Neural cell (in vitro differentiated cells): ENCODE results near the gene DGKK. TPM values are rescaled to one million over a fixed set of nuclear protein-coding genes. Genes with fewer than 3 reads are reported as not detected.

ENCODE experiments used
- H2AFZ ChIP-seq: fragments of 200-600, 300-800 bp; sonication (generic), shearing (Covaris generic); 2 replicates; pipeline ENCODE4 v1.6.0; 2014; ENCODE audit warnings: low read depth, mild to moderate bottlenecking, antibody characterized with exemption, low read length, moderate library complexity
- H3F3A ChIP-seq: fragments of 200-600 bp; shearing (Covaris generic); 2 replicates; pipeline ENCODE4 v1.6.1; 2016; ENCODE audit warnings: mild to moderate bottlenecking, moderate library complexity, mixed read lengths, antibody characterized with exemption, low read length; ENCODE audit not compliant: insufficient read depth, poor library complexity, severe bottlenecking
- H3K27ac ChIP-seq: fragments of 200-600, 300-800 bp; sonication (generic), shearing (Covaris generic); 2 replicates; pipeline ENCODE4 v1.5.1; 2014; ENCODE audit warnings: mild to moderate bottlenecking, low read length, moderate library complexity
- H3K27me3 ChIP-seq: fragments of 300-800, 200-600 bp; sonication (generic), shearing (Covaris generic); 2 replicates; pipeline ENCODE4 v1.6.0; 2014; ENCODE audit warnings: mild to moderate bottlenecking, low read depth, low read length, moderate library complexity; ENCODE audit not compliant: insufficient read depth
- H3K36me3 ChIP-seq: fragments of 300-800, 200-600 bp; sonication (generic), shearing (Covaris generic); 2 replicates; pipeline ENCODE4 v1.5.1; 2014; ENCODE audit warnings: mild to moderate bottlenecking, antibody characterized with exemption, low read length, moderate library complexity; ENCODE audit not compliant: insufficient read depth
- H3K4me2 ChIP-seq: fragments of 300-800, 200-600 bp; sonication (generic), shearing (Covaris generic); 2 replicates; pipeline ENCODE4 v1.6.0; 2014; ENCODE audit warnings: mild to moderate bottlenecking, low read length
- H3K4me3 ChIP-seq: fragments of 300-800, 200-600 bp; sonication (generic), shearing (Covaris generic); 2 replicates; pipeline ENCODE4 v1.5.1; 2014; ENCODE audit warnings: mild to moderate bottlenecking, low read length, moderate library complexity
- H3K79me2 ChIP-seq: fragments of 200-600 bp; shearing (Covaris generic); replicated peaks from 2 replicates; pipeline ENCODE4 v1.6.0; 2014; ENCODE audit warnings: mild to moderate bottlenecking, low read length, moderate library complexity; ENCODE audit not compliant: insufficient read depth
- H3K9ac ChIP-seq: fragments of 300-800, 200-600 bp; sonication (generic), shearing (Covaris generic); 2 replicates; pipeline ENCODE4 v1.6.1; 2016; ENCODE audit warnings: mild to moderate bottlenecking, low read length, mixed read lengths
- H3K9me2 ChIP-seq: fragments of 200-600 bp; shearing (Covaris generic); 2 replicates; pipeline ENCODE4 v1.6.1; 2016; ENCODE audit warnings: mild to moderate bottlenecking, low read length, mixed read lengths; ENCODE audit not compliant: insufficient read depth
- H3K9me3 ChIP-seq: fragments of 200-600, 300-800 bp; sonication (generic), shearing (Covaris generic); 2 replicates; pipeline ENCODE4 v1.6.1; 2016; ENCODE audit warnings: mild to moderate bottlenecking, mixed run types, low read length, moderate library complexity, mixed read lengths
- H4K20me1 ChIP-seq: fragments of 200-600 bp; shearing (Covaris generic); 2 replicates; pipeline ENCODE4 v1.6.1; 2016; ENCODE audit warnings: mild to moderate bottlenecking, mixed run types; ENCODE audit not compliant: insufficient read depth
- EP300 ChIP-seq: fragments of 450-650 bp; conservative IDR thresholded peaks from 2 replicates; pipeline ENCODE4 v1.6.1; 2014; ENCODE audit warnings: antibody characterized with exemption, mild to moderate bottlenecking, moderate library complexity; ENCODE audit not compliant: poor library complexity, severe bottlenecking
- EZH2 ChIP-seq: fragments of 200-600, 300-800 bp; shearing (Covaris generic), sonication (generic); IDR thresholded peaks from 2 replicates; pipeline ENCODE4 v1.6.1; 2014; ENCODE audit warnings: antibody characterized with exemption, low read length, borderline replicate concordance, mild to moderate bottlenecking; ENCODE audit not compliant: insufficient read depth, poor library complexity, severe bottlenecking
- MXI1 ChIP-seq: fragments of 450-650 bp; conservative IDR thresholded peaks from 2 replicates; pipeline ENCODE4 v1.6.1; 2014; ENCODE audit warnings: antibody characterized with exemption, mild to moderate bottlenecking; ENCODE audit not compliant: poor library complexity, severe bottlenecking
- POLR2AphosphoS5 ChIP-seq: IDR thresholded peaks from 2 replicates; pipeline ENCODE4 v1.6.1; 2012
- RAD21 ChIP-seq: fragments of 450-650 bp; conservative IDR thresholded peaks from 2 replicates; pipeline ENCODE4 v1.6.1; 2014; ENCODE audit warnings: antibody characterized with exemption, mild to moderate bottlenecking, moderate library complexity
- REST ChIP-seq: IDR thresholded peaks from 2 replicates; pipeline ENCODE4 v1.6.1; 2012; ENCODE audit warnings: borderline replicate concordance
- SMC3 ChIP-seq: fragments of 450-650 bp; conservative IDR thresholded peaks from 2 replicates; pipeline ENCODE4 v1.6.1; 2014; ENCODE audit warnings: antibody characterized with exemption, mild to moderate bottlenecking, moderate library complexity; ENCODE audit not compliant: poor library complexity
- TAF1 ChIP-seq: IDR thresholded peaks from 2 replicates; pipeline ENCODE4 v1.6.1; 2012; ENCODE audit warnings: low read depth
- polyA plus RNA-seq: library from polyadenylated mRNA; depleted of rRNA; stranded (reverse); fragments of >200 nt; gene quantifications from 2 replicates; pipeline ENCODE4 v1.2.3, GENCODE V29; 2014
- TF ChIP-seq, protein P1 (sequence below): fragments of 450-650 bp; IDR thresholded peaks from 2 replicates; pipeline ENCODE4 v1.5.1; 2014; ENCODE audit warnings: antibody characterized with exemption, mild to moderate bottlenecking, moderate library complexity; ENCODE audit not compliant: poor library complexity, severe bottlenecking

The DGKK gene
- polyA plus RNA-seq, 1 donor from 2014 or later = 1.3 TPM

- Histone ChIP-seq H3K27me3 (no peaks in the 10 kb centered on the region), H4K20me1 (no peaks in the 10 kb centered on the region), H3K27ac (no peak overlapping the region), H3K9me3 (no peaks in the 10 kb centered on the region), H3K9me2 (no peaks in the 10 kb centered on the region), H3K36me3 (no peaks in the 10 kb centered on the region), H3K4me3 (no peak overlapping the region), H3F3A (no peaks in the 10 kb centered on the region), H2AFZ (no peak overlapping the region), H3K79me2 (no peaks in the 10 kb centered on the region), H3K9ac (no peak overlapping the region), H3K4me2 (no peak overlapping the region)
- TF ChIP-seq MXI1 (no peak), SMC3 (no peak), REST (no peak), POLR2AphosphoS5 (no peak)
- TF ChIP-seq, protein P1, sequence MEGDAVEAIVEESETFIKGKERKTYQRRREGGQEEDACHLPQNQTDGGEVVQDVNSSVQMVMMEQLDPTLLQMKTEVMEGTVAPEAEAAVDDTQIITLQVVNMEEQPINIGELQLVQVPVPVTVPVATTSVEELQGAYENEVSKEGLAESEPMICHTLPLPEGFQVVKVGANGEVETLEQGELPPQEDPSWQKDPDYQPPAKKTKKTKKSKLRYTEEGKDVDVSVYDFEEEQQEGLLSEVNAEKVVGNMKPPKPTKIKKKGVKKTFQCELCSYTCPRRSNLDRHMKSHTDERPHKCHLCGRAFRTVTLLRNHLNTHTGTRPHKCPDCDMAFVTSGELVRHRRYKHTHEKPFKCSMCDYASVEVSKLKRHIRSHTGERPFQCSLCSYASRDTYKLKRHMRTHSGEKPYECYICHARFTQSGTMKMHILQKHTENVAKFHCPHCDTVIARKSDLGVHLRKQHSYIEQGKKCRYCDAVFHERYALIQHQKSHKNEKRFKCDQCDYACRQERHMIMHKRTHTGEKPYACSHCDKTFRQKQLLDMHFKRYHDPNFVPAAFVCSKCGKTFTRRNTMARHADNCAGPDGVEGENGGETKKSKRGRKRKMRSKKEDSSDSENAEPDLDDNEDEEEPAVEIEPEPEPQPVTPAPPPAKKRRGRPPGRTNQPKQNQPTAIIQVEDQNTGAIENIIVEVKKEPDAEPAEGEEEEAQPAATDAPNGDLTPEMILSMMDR = no peak
Observed at GRCh38 chrX:50458483-50458882, 12.1 kb downstream of the DGKK start.

- H4K20me1 ChIP-seq = no peaks in the 10 kb centered on the region
- no peak overlapping the region for H2AFZ ChIP-seq
- H3K9ac ChIP-seq = no peak overlapping the region
- H3K9me3 ChIP-seq = no peaks in the 10 kb centered on the region
- TF ChIP-seq, protein P1 = no peak
- TF ChIP-seq SMC3 = no peak
- no peak for TF ChIP-seq EP300
- no peak for TF ChIP-seq TAF1
- TF ChIP-seq REST = no peak
- no peak for TF ChIP-seq MXI1
- no peak for TF ChIP-seq EZH2
- TF ChIP-seq RAD21 = no peak
- no peak for TF ChIP-seq POLR2AphosphoS5
- no peaks in the 10 kb centered on the region for H3K9me2 ChIP-seq
- no peak overlapping the region for H3K27ac ChIP-seq
- H3K36me3 ChIP-seq = no peaks in the 10 kb centered on the region
- H3K4me2 ChIP-seq = no peak overlapping the region
- no peak overlapping the region for H3K4me3 ChIP-seq
- no peaks in the 10 kb centered on the region for H3K79me2 ChIP-seq
- H3K27me3 ChIP-seq = no peaks in the 10 kb centered on the region
- no peaks in the 10 kb centered on the region for H3F3A ChIP-seq
Observed at GRCh38 chrX:50456712-50457484, 13.7 kb downstream of the DGKK start.
